GM12873 (cell line): ENCODE measurements around the gene BRAF.

Source experiments
- CTCF ChIP-seq: IDR thresholded peaks from 2 replicates; pipeline ENCODE4 v1.5.1; 2012; ENCODE audit warnings: low read depth, mild to moderate bottlenecking, moderate library complexity, low read length, control low read depth; ENCODE audit not compliant: insufficient read depth; ENCODE audit errors: missing control alignments

BRAF gene

GRCh38 chr7:140676306-140676705 is 248.4 kb downstream of the BRAF start:
- no peak for TF ChIP-seq CTCF

DNA sequence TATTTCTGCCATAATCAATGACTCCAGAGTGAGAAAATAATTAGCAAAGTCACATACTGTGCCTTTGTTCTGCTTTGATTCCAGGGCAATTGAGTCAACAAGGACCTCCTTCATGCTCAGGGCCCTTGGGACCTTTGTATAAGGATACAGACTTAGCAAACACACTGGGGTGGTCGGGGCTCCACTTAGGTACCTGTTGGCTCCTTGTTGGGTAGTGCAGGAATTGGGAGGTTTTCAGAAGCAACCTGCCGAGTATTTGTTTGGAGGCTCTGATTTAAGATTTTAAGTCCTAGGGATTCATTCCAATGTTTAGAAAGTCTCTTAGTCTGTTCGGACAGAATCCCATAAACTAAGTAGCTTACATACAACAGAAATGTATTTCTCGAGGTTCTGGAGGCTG is 249.0 kb downstream of the BRAF start:
- no peak for TF ChIP-seq CTCF

GRCh38 chr7:140674899-140675701 is 249.6 kb downstream of the BRAF start:
- TF ChIP-seq CTCF, result peak; percentile 37

GRCh38 chr7:140674356-140674800 is 250.4 kb downstream of the BRAF start:
- TF ChIP-seq CTCF, result no peak

DNA sequence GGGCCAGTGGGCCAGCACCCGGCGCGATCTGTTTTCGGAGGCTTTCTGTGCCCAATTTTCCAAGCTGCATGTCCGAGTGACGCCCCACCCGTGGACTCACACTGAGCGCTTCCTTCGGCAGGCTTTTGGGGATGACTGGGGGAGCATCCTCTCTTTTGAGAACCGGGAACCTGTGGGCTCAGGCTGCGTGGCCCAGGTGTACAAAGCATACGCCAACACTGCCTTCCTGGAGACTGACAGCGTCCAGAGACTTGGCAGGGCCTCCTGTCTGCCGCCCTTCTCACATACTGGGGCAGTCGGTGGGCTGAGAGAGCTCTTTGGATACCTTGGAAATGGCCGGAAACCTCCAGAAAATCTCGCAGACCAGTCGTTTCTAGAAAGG is 251.0 kb downstream of the BRAF start:
- no peak for TF ChIP-seq CTCF

DNA sequence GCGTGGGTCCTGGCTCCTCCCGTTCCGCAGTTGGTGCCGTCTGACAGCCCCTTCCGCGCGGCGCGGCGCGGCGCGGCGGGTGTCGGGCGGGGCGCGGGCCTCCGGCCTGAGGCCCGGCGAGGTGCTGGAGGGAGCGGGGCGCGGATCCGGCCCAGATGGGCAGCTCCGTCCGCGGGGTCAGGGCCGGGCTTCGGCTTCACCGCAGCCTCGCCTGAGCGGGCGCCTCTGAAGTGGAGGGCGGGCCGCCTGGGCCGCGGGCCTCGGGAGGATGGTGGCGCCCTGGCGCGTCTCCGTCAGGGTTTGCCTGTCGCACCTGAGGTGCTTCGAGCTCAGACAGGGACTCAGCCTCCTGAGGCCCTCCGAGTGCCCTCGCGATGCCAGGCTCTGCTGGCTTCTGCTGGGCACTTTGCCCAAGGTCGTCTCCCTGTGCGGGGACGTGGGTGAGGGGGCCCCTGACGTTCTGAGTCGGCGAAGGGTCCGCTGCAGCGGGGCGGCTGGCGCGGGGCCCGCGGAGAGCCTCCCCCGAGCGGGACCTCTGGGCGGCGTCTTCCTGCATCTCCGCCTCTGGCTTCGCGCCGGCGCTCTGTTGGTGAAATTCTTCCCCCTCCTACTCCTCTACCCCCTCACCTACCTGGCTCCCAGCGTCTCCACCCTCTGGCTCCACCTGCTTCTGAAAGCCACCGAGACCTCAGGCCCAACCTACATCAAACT is 251.5 kb downstream of the BRAF start:
- TF ChIP-seq CTCF, result no peak

DNA sequence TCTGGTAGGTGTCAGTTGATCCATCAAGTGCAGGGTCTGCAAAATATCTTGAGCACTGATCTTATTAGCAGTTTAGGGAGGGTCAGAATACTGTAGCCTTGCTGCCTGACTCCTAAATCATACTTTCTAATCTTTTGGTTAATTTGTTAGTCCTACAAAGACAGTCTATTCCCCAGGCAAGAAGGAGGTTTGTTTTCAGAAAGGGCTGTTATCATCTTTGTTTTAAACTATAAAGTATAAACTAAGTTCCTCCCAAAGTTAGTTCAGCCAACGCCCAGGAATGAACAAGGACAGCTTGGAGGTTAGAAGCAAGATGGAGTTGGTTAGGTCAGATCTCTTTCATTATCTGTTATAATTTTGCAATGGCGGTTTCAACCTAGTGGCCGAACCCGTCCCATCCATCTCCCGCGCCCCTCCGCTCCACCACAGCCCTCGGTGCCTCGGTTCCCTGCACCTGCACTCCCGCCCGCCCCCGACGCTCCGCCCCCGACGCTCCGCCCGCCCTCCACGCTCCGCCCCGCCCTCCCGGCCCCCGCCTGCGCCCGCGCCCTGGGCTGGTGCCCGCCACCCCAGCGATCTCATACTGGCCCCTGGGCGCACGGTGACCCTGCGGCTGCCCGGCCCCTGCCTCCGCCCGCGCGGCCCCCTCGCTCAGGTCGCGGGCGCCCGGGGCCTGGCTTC is 252.2 kb downstream of the BRAF start, which contains the start of gene ADCK2:
TSS of gene ADCK2 (plus strand) at position 564 of the 681 bp plus-strand sequence. CDS start 386 bp downstream, outside the sequence.
- no peak for TF ChIP-seq CTCF
